Esophagus mucosa (tissue), 1 donor: Measurements from ENCODE around the gene ZSCAN4. TPM values are rescaled to one million over a fixed set of nuclear protein-coding genes. Genes with fewer than 3 reads are reported as not detected.

ENCODE experiments used
- ATAC-seq: fragments of 200-7000 bp; cut with Tn5 transposase; one replicate; pipeline ENCODE4 v1.9.1; 2020
- total RNA-seq: library from RNA; stranded (reverse); gene quantifications from one replicate; pipeline ENCODE4 v1.2.4, GENCODE V29; 2023
- donor health status: DM: yes; HTN: yes; CAD: no.

The ZSCAN4 gene
- total RNA-seq, 1 donor from 2014 or later, result not detected

DNA sequence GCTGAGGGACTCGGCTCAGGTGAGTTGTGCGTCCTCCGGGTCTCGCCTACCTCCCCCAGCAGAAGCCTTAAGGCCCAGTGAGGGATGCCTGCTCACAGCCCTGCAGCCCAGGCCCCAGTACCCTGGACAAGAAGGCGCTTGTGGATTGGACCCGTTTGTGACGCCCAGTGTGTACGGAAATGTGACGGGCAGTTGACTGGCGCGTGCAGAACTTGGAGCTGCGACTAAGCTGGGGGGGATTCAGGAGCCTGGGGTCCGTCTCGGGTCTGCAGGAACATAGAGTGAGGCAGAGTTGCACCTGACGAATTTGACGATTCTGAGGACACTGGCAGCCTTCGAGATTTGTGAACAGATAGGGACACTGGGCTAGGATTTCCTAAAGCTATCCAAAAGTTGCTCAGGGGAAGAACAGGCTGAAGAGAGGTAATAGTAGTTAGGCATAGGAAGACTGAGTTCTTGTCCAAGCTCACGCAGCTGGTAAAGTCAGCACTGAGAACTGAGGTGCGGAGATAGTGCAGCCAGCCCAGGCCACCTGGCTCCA lies 13.6 kb downstream of the ZSCAN4 start:
- ATAC-seq, result no peak

DNA sequence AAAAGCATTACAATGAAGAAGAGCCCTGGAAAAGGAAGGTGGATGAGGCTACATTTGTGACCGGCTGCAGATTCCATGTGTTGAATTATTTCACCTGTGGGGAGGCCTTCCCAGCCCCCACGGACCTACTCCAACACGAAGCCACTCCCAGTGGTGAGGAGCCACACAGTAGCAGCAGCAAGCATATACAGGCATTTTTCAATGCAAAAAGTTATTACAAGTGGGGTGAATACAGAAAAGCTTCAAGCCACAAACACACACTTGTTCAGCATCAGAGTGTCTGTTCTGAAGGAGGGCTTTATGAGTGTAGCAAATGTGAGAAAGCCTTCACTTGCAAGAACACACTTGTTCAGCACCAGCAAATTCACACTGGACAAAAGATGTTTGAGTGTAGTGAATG lies 18.0 kb downstream of the ZSCAN4 start:
- ATAC-seq, result no peak

DNA sequence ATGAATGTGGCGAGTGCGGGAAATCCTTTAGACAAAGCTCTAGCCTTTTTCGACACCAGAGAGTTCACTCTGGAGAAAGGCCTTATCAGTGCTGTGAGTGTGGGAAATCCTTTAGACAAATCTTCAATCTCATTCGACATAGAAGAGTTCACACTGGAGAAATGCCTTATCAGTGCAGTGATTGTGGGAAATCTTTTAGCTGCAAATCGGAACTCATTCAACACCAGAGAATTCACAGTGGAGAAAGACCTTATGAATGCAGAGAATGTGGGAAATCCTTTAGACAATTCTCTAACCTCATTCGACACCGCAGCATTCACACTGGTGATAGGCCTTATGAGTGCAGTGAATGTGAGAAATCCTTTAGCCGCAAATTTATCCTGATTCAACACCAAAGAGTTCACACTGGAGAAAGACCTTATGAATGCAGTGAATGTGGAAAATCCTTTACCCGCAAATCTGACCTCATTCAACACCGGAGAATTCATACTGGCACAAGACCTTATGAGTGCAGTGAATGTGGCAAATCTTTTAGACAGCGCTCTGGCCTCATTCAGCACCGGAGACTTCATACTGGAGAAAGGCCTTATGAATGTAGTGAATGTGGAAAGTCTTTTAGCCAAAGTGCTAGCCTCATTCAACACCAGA lies 18.8 kb downstream of the ZSCAN4 start:
- ATAC-seq, result no peak

DNA sequence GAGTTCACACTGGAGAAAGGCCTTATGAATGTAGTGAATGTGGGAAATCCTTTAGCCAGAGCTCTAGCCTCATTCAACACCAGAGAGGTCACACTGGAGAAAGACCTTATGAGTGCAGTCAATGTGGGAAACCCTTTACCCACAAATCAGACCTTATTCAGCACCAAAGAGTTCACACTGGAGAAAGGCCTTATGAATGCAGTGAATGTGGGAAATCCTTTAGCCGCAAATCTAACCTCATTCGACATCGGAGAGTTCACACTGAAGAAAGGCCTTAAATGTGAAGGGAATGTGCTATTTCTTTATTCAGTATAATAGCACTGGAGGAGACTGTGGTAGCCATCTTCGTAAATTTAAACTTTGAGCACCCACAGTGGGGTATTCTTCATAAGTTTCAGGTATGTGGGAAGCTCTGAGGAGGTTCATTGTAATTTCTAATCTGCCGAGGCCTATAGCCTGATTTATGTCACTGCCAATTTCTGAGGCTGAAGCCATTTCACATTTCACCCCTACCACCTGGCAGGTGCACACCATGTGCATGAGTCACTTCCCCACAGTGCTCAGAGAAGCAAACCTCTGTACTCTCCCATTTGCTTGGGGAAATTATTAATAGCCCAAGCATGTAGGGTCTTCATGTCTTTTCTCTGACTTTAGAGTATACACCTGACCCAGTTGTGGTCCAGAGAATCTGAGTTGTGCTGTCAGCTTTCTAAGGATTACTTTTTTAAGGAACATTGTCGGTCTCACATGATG lies 19.5 kb downstream of the ZSCAN4 start:
- ATAC-seq, result no peak

GRCh38 chr19:57689750-57690149 lies 21.0 kb downstream of the ZSCAN4 start:
- no peak for ATAC-seq

GRCh38 chr19:57701625-57702024 lies 32.9 kb downstream of the ZSCAN4 start:
- ATAC-seq, result no peak

DNA sequence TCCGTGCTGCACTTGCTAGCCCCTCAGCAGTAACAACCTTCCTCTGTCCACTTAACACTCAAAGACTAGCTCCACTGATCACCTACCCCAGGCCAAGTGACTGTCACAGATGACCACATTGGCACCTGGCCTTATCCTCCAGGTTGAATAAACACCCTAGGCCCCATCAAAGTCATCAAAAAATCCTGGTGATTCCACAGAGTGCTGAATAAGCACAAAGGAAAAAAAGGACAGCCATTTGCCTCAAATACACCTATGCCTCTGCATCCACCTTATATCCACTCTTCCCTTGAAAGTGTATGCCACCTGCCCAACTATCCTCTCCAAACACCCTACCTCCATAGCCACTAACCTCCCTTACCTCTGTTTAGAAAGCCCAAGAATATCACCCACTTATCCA lies 37.6 kb downstream of the ZSCAN4 start:
- no peak for ATAC-seq

- peak; percentile 54 for ATAC-seq
These were observed 40.1 kb downstream of the ZSCAN4 start, which contains the start of gene ZNF154 for GRCh38 chr19:57708641-57709361. ZNF154 (minus strand) TSS chr19:57709204; CDS start chr19:57708971, 233 bp downstream.

DNA sequence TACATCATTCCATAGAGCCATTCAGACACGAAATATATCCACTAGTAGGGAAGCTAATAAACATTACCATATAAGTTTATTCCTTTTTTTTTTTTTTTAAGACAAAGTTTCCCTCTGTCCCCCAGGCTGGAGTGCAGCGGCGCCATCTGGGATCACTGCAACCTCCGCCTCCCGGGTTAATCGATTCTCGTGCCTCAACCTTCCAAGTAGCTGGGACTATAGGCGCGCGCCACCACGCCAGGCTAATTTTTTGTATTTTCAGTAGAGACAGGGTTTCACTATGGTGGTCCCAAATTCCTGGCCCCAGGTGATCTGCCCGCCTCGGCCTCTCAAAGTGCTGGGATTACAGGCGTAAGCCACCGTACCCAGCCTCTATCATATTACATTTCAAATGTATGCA lies 40.9 kb downstream of the ZSCAN4 start:
- no peak for ATAC-seq

DNA sequence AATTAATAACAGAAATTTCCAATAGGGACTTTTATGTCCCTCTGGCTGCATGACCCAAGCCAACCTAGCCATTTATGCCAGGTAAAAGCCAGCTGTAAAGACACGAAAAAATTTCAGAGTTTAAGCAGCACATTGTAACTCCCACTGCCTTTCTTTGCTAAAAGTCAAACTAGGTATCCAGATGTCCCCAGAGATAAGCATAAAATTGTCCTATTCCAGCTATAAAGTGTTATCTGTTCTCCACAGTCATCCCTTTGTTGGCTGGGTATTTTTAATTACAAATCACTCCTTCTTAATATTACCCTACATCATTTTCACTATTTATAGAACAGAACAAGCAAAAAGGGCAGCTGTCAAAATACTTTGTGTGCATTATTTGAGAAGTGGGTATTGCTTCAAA lies 43.5 kb downstream of the ZSCAN4 start:
- no peak for ATAC-seq

- no peak for ATAC-seq
These were observed 50.7 kb downstream of the ZSCAN4 start for GRCh38 chr19:57719424-57719823.

- no peak for ATAC-seq
These were observed 51.3 kb downstream of the ZSCAN4 start for GRCh38 chr19:57719901-57720519.

- no peak for ATAC-seq
These were observed 52.1 kb downstream of the ZSCAN4 start for GRCh38 chr19:57720878-57721277.

Other genes starting within 250 kb of the ZSCAN4 start
- gene ZNF749, start 233.6 kb upstream of the ZSCAN4 start, total RNA-seq, result 6.4 TPM
- 0.28 TPM for gene VN1R1, start 211.8 kb upstream of the ZSCAN4 start, total RNA-seq
- gene ZNF772, start 191.4 kb upstream of the ZSCAN4 start, total RNA-seq, result 4.5 TPM
- 5.7 TPM for gene ZNF419, start 181.2 kb upstream of the ZSCAN4 start, total RNA-seq
- 3.8 TPM for gene ZNF773, start 169.0 kb upstream of the ZSCAN4 start, total RNA-seq
- gene ZNF549, start 141.6 kb upstream of the ZSCAN4 start, total RNA-seq, result 1.6 TPM
- gene ZNF550, start 109.1 kb upstream of the ZSCAN4 start, total RNA-seq, result 2.7 TPM
- gene ZNF416, start 90.0 kb upstream of the ZSCAN4 start, total RNA-seq, result 6.4 TPM
- gene ZIK1, start 84.8 kb upstream of the ZSCAN4 start, total RNA-seq, result 1.1 TPM
- gene ZNF530, start 69.0 kb upstream of the ZSCAN4 start, total RNA-seq, result 2.1 TPM
- gene ZNF134, start 54.7 kb upstream of the ZSCAN4 start, total RNA-seq, result 9.6 TPM
- gene ZNF211, start 35.8 kb upstream of the ZSCAN4 start, total RNA-seq, result 4.0 TPM
- gene ZNF551, start 13.0 kb downstream of the ZSCAN4 start, total RNA-seq, result 4.9 TPM
- gene ZNF154, start 40.3 kb downstream of the ZSCAN4 start, total RNA-seq, result 0.60 TPM
- gene ZNF671, start 58.7 kb downstream of the ZSCAN4 start, total RNA-seq, result 2.0 TPM
- gene ZNF776, start 77.9 kb downstream of the ZSCAN4 start, total RNA-seq, result 6.8 TPM
- 9.4 TPM for gene ZNF586, start 100.7 kb downstream of the ZSCAN4 start, total RNA-seq
- 7.9 TPM for gene ZNF552, start 146.0 kb downstream of the ZSCAN4 start, total RNA-seq
- gene ZNF587B, start 161.4 kb downstream of the ZSCAN4 start, total RNA-seq, result 9.3 TPM
- gene ZNF587, start 180.9 kb downstream of the ZSCAN4 start, total RNA-seq, result 16.3 TPM
- 6.5 TPM for gene ZNF814, start 220.1 kb downstream of the ZSCAN4 start, total RNA-seq
- 5.7 TPM for gene ZNF417, start 247.7 kb downstream of the ZSCAN4 start, total RNA-seq